HG03108 (cell line): ENCODE results near the gene ALAS1.
"Not testable (repeated sequence)": the region's sequence is repeated elsewhere in the genome, so short reads cannot be mapped to it uniquely, and the experiment has no call there.

Source experiments
- ATAC-seq: cut with Tn5 transposase; IDR thresholded peaks from one replicate; pipeline ENCODE4 v1.9.1; 2021; ENCODE audit warnings: moderate library complexity; ENCODE audit not compliant: unreplicated experiment

ALAS1 gene

GRCh38 chr3:52176951-52177700 lies 20.8 kb upstream of the ALAS1 start:
- ATAC-seq: no peak

GRCh38 chr3:52177701-52178042 lies 20.3 kb upstream of the ALAS1 start:
- no peak for ATAC-seq

DNA sequence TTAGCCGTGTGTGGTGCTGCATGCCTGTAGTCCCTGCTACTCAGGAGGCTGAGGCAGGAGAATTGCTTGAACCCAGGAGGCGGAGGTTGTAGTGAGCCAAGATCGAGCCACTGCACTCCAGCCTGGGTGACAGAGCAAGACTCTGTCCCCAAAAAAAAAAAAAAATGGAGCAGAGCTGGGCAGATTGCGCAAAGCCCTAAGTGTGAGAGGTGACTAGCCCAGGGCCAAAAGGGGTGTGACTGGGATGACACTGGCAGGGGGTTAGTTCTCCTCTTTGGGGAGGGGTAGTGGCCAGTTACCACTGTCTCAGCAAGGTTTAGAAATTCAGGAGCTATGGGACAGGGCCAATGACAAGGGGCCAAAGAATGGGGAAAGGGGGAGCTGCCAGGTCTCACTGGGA lies 19.8 kb upstream of the ALAS1 start:
- ATAC-seq: not testable (repeated sequence)

- ATAC-seq: no peak
These were observed 19.4 kb upstream of the ALAS1 start for GRCh38 chr3:52178537-52178936.

GRCh38 chr3:52181543-52181942 lies 16.4 kb upstream of the ALAS1 start:
- no peak for ATAC-seq

- no peak for ATAC-seq
These were observed 15.8 kb upstream of the ALAS1 start for GRCh38 chr3:52182196-52182595.

- ATAC-seq: no peak
These were observed 15.3 kb upstream of the ALAS1 start for GRCh38 chr3:52182691-52183090.

DNA sequence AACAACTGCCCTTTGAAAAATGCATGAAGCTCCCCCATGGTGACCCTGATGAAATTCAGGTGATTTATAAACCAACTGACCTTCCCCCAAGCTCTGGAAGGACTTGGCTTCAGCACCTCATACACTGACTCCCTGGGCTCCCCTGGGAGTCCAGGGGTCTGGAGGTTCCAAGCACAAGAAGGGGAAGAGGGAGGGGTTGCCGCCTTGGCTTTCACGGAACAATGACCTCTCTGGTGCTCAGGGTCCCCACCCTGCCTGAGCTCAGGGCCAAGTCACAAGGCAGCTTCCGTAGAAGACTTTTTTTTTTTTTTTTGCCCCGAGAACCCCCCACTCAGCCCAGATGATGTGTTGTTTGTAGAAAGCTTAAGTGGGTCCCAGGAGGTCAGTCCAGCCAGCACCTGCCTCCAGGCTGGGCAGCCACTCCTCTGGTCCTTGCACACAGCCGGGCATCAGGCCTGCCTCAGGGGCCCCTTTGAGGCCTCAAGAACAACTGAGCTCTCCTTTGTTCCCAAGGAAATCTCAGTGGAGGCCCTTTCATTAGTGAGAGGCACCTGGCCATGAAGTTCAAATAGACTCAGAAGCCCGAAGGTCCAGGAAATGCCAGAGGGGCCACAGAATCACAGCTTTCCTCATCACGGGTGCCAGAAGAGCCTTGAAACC lies 14.0 kb upstream of the ALAS1 start:
- no peak for ATAC-seq

- ATAC-seq: no peak
These were observed 13.3 kb upstream of the ALAS1 start for GRCh38 chr3:52184690-52185089.

DNA sequence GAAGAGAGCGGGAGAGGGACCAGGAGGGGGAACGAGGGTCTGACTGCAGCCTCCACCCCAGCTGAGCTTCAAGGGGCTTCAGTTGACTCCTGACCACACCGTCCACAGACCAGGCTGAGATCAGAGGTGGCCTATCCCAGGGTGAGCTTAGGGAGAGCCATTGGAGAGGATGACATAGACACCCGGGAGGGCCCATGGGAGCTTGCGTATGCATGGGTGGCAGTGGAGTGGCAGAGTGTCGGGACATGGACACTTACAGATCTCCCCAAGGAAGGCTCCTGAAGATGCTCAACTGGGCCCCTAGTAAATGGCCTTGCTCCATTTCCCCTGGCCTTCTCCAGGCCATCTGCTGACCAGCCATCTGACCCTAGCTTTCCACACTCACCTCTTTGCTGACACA lies 12.6 kb upstream of the ALAS1 start:
- ATAC-seq: no peak

- ATAC-seq: no peak
These were observed 12.1 kb upstream of the ALAS1 start for GRCh38 chr3:52185837-52186236.

DNA sequence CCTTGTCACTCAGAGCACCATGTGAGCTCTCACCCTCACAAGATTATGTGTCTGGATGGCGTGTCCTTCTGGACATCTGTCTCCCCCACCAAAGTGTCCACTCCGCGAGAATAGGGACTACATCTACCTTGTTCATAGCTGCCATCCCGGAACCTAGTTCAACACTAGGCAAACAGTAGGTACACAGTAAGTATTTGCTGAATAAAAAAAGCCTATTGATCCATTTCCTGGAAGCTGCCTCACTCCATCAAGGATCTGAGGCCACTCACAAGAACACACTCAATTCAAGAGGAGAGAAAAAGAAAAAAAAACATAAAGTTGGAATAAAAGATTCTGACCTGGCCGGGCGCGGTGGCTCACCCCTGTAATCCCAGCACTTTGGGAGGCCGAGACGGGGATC lies 11.2 kb upstream of the ALAS1 start:
- no peak for ATAC-seq

- ATAC-seq: no peak
These were observed 9.4 kb upstream of the ALAS1 start for GRCh38 chr3:52188556-52188955.

- ATAC-seq: no peak
These were observed 7.5 kb upstream of the ALAS1 start for GRCh38 chr3:52190294-52191074.

DNA sequence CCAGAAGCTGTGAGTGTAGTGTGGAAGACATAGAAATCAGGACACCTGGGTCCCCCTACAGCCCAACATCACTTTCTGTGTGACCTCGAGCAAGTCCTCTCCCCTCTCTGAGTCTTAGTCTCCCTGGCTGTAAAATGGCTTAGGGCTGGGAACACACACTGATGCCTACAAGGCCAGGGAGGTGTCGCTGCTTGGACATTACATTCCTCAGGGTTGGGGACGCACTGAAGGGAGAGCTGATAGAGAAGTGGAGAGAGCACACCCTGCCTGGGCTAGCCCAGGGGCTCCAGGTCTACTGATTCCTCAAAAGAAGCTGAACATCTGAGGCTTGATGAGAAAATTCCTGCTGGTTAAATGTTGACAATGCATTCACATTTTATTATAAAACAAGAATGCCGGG lies 6.3 kb upstream of the ALAS1 start:
- ATAC-seq: no peak

- ATAC-seq: no peak
These were observed 4.9 kb upstream of the ALAS1 start for GRCh38 chr3:52193065-52193464.

DNA sequence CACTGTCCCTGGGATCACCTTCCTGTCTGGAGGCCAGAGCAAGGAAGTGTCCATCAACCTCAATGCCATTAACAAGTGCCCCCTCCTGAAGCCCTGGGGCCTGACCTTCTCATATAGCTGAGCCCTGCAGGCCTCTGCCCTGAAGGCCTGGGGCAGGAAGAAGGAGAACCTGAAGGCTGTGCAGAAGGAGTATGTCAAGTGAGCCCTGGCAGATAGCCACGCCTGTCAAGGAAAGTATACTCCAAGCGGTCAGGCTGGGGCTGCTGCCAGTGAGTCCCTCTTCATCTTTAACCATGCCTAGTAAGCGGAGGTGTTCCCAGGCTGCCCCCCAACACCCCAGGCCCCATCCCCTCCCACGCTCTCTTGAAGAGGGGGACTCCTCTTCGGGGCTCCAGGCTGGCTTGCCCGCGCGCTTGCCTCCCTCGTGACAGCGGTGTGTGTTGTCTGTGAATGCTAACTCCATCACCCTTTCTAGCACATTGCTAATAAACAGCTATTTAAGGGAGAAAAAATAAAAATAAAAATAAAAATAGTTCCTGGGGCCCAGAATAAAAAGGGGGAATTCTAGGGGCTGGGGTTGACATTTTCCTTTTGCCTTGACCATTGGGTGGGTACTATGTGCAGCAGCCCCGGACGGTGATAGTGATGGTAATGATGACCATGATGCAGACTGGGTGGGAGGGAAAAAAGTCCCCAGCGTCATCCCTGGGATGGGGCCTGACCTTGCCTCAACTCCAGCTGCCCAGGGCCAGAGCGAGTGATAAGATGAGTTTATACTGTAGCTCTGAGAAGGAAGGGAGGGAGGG lies 3.3 kb upstream of the ALAS1 start:
- no peak for ATAC-seq

DNA sequence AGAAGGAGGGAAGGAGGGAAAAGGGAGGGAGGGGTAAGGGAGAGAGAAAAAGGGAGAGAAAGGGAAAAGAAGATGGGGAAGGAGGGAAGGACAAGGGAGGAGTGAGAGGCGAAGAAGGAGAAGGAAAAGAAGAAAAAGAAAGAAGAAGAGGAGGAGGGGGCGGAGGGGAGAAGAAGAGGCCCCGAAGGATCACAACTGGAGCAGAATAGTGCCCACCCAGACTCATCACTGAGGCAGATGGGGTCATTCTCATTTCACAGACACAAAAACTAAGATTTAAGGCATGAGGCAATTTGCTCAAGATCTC lies 2.7 kb upstream of the ALAS1 start:
- no peak for ATAC-seq

- ATAC-seq: no peak
These were observed 2.1 kb upstream of the ALAS1 start for GRCh38 chr3:52195823-52196331.

DNA sequence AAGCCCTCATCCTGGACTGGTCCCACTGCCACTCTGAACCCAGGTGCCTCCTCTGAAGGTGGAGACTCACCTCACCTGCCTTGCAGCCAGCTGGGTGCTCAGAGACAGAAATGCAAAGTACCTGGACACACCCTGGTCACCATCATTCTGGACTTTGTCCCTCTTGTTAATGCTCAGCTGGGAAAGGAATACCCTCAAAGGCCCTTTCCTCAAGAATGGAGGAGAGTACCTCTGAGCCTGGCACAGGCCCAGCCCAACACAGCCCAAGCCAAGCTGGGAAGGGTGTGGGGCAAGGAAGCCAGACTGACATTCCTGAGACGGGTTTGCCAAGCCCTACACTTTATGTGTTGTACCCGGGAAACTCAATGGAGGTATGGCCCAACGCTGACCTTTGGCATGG lies 983 bp upstream of the ALAS1 start:
- no peak for ATAC-seq

GRCh38 chr3:52197499-52197841 lies 490 bp upstream of the ALAS1 start:
- no peak for ATAC-seq
